GM12878 (cell line): ENCODE measurements around the gene SPAG16.

Source experiments
- E2F4 ChIP-seq: IDR thresholded peaks from 2 replicates; pipeline ENCODE4 v1.6.1; 2012; ENCODE audit warnings: low read depth, low read length, improper control_type of control experiment
- EGR1 ChIP-seq, 2 experiments: IDR thresholded peaks; 1 replicate in 1 of 2; 2 replicates in 1 of 2; pipeline ENCODE4 v1.6.1; 2011 to 2012; ENCODE audit warnings: low read depth in 2 of 2, low read length in 2 of 2, borderline replicate concordance in 1 of 2, mild to moderate bottlenecking in 1 of 2, moderate library complexity in 1 of 2
- JUND ChIP-seq: IDR thresholded peaks from 2 replicates; pipeline ENCODE4 v1.6.1; 2012; ENCODE audit warnings: low read depth, mild to moderate bottlenecking, low read length, improper control_type of control experiment, moderate library complexity
- POLR2A ChIP-seq: IDR thresholded peaks from 2 replicates; pipeline ENCODE4 v1.6.1; 2011; ENCODE audit warnings: low read depth, mild to moderate bottlenecking, low read length

- TF ChIP-seq E2F4 = no peak
- no peak for TF ChIP-seq POLR2A
- no peak for TF ChIP-seq EGR1 (IDR thresholded peaks at IDR 0.05; ENCODE audit: borderline replicate concordance in 1 of 2, low read depth in 2 of 2, low read length in 2 of 2)
- no peak for TF ChIP-seq JUND
Measured at GRCh38 chr2:214311931-214312749, 1027.9 kb downstream of the SPAG16 start.
